OCI-LY7 (cell line): ENCODE measurements around the gene TAB2. TPM values are rescaled to one million over a fixed set of nuclear protein-coding genes. Genes with fewer than 3 reads are reported as not detected.

Experiments used
- BruUV-seq: library from RNA; stranded (reverse); fragments of 400-500 nt; replicated peaks from 2 replicates; lab custom pipeline; 2021; lab: Mats Ljungman, UMichigan
- CTCF ChIA-PET: fragments of 300-600 bp; sonication (Branson Sonifier 250); formaldehyde crosslinking; loops from one replicate; lab custom pipeline; 2022; ENCODE audit warnings: antibody characterized with exemption; ENCODE audit not compliant: unreplicated experiment; lab: Charles Lee
- POLR2A ChIA-PET: fragments of 300-600 bp; sonication (Branson Sonifier 250); formaldehyde crosslinking; loops from one replicate; lab custom pipeline; 2022; ENCODE audit warnings: antibody characterized with exemption; lab: Charles Lee
- DNase-seq: peaks from one replicate; pipeline ENCODE4 v3.0.0-alpha.2; 2015; ENCODE audit warnings: low spot score
- H2AFZ ChIP-seq: fragments of 200-600 bp; sonication (generic), shearing (Covaris generic); 2 replicates; pipeline ENCODE4 v1.6.1; 2014; ENCODE audit warnings: mild to moderate bottlenecking, antibody characterized with exemption, low read length, moderate library complexity
- H3K27ac ChIP-seq: fragments of 200-600 bp; sonication (generic); 2 replicates; pipeline ENCODE4 v1.5.1; 2014; ENCODE audit warnings: mixed run types, low read depth, mild to moderate bottlenecking, moderate library complexity, low read length, inconsistent platforms; ENCODE audit not compliant: poor library complexity, severe bottlenecking
- H3K36me3 ChIP-seq: fragments of 200-600 bp; sonication (generic); 2 replicates; pipeline ENCODE4 v1.6.1; 2014; ENCODE audit warnings: mild to moderate bottlenecking, antibody characterized with exemption, low read length, moderate library complexity, mixed read lengths; ENCODE audit not compliant: insufficient read depth
- H3K4me1 ChIP-seq: fragments of 200-600 bp; sonication (generic); 2 replicates; pipeline ENCODE4 v1.5.1; 2014; ENCODE audit warnings: mild to moderate bottlenecking, low read length; ENCODE audit not compliant: insufficient read depth, poor library complexity, severe bottlenecking
- H3K4me2 ChIP-seq: fragments of 200-600 bp; sonication (generic); 2 replicates; pipeline ENCODE4 v1.6.1; 2014; ENCODE audit warnings: mild to moderate bottlenecking, low read length
- H3K4me3 ChIP-seq: fragments of 200-600 bp; sonication (generic); 2 replicates; pipeline ENCODE4 v1.5.1; 2014; ENCODE audit warnings: mild to moderate bottlenecking, low read depth, low read length; ENCODE audit not compliant: poor library complexity, severe bottlenecking
- H3K79me2 ChIP-seq: fragments of 200-600 bp; sonication (generic); 2 replicates; pipeline ENCODE4 v1.6.1; 2016; ENCODE audit warnings: low read depth, mild to moderate bottlenecking, low read length, moderate library complexity, mixed read lengths; ENCODE audit not compliant: insufficient read depth
- H3K9me2 ChIP-seq: fragments of 200-600 bp; sonication (generic); 2 replicates; pipeline ENCODE4 v1.6.1; 2016; ENCODE audit warnings: mild to moderate bottlenecking, low read length, mixed read lengths; ENCODE audit not compliant: insufficient read depth
- H3K9me3 ChIP-seq: fragments of 200-600 bp; sonication (generic); 2 replicates; pipeline ENCODE4 v1.6.1; 2014; ENCODE audit warnings: mild to moderate bottlenecking, mixed run types, low read length, mixed read lengths
- H4K20me1 ChIP-seq: fragments of 200-600 bp; sonication (generic); 2 replicates; pipeline ENCODE4 v1.6.1; 2014; ENCODE audit warnings: mild to moderate bottlenecking, antibody characterized with exemption, low read length, moderate library complexity, mixed read lengths; ENCODE audit not compliant: insufficient read depth
- EZH2phosphoT487 ChIP-seq: fragments of 200-600 bp; sonication (generic); IDR thresholded peaks from 2 replicates; pipeline ENCODE4 v1.6.1; 2018; ENCODE audit warnings: low read depth, borderline replicate concordance, mild to moderate bottlenecking, mixed run types, antibody characterized with exemption, low read length, moderate library complexity, mixed read lengths
- intact Hi-C: fragments of 100-400 bp; cut with micrococcal nuclease; formaldehyde crosslinking; loops from one replicate; pipeline ENCODE4 v1.10.0; 2022; ENCODE audit not compliant: unreplicated experiment
- total RNA-seq, 2 experiments: library from RNA; depleted of rRNA in 1 of 2; stranded (reverse); fragments of >200 nt in 1 of 2; shearing (Covaris generic) in 1 of 2; gene quantifications; 2 replicates each; pipeline ENCODE4 v1.2.3, GENCODE V29; 2014 to 2022
- TF ChIP-seq, protein P1 (sequence below): fragments of 200-600 bp; sonication (generic); conservative IDR thresholded peaks from 2 replicates; pipeline ENCODE4 v1.5.1; 2014; ENCODE audit warnings: mild to moderate bottlenecking, antibody characterized with exemption, low read length, moderate library complexity, mixed read lengths

Gene TAB2
- total RNA-seq, 2 experiments from 2014 or later: 17.3 to 35.8 TPM

DNA sequence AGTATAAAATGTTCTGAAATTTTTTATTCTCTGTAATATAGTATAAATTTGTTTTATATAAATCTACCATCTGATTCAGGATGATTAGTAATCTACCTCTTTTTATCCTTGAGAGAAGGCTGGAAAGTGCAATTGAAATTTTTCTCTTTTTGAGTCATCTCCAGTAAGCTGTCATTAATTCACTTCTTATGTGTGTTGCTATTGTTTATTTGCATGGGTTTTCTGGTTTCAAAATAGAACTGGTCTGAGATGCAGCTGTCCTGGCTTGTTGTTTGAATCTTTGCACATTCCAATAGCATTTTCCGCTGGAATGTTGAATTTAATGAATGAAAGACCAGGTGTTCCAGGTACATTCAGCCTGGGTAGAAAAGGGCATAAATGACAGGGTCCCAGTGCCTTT is 24.3 kb upstream of the TAB2 start:
- no peak for TF ChIP-seq EZH2phosphoT487
- TF ChIP-seq, protein P1, sequence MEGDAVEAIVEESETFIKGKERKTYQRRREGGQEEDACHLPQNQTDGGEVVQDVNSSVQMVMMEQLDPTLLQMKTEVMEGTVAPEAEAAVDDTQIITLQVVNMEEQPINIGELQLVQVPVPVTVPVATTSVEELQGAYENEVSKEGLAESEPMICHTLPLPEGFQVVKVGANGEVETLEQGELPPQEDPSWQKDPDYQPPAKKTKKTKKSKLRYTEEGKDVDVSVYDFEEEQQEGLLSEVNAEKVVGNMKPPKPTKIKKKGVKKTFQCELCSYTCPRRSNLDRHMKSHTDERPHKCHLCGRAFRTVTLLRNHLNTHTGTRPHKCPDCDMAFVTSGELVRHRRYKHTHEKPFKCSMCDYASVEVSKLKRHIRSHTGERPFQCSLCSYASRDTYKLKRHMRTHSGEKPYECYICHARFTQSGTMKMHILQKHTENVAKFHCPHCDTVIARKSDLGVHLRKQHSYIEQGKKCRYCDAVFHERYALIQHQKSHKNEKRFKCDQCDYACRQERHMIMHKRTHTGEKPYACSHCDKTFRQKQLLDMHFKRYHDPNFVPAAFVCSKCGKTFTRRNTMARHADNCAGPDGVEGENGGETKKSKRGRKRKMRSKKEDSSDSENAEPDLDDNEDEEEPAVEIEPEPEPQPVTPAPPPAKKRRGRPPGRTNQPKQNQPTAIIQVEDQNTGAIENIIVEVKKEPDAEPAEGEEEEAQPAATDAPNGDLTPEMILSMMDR: no peak
- H3K9me2 ChIP-seq: no peaks in the 10 kb centered on the region
- no peaks in the 10 kb centered on the region for H3K9me3 ChIP-seq
- no peaks in the 10 kb centered on the region for H3K79me2 ChIP-seq
- no peak overlapping the region for H2AFZ ChIP-seq
- H3K4me2 ChIP-seq: no peak overlapping the region
- H3K36me3 ChIP-seq: no peaks in the 10 kb centered on the region
- intact Hi-C loops: no loop called here
- no peak for DNase-seq
- no peak overlapping the region for H3K27ac ChIP-seq
- ChIA-PET POLR2A (interaction anchor here (0.9 to 1.1 kb wide), 3 partner anchors 23 to 147 kb away, joined by 3 to 4 read pairs (median 3); no protein-coding TSS in a partner anchor), CTCF (no interaction called here)
- no peaks in the 10 kb centered on the region for H3K4me1 ChIP-seq
- BruUV-seq: no TSS peak
- no peak overlapping the region for H3K4me3 ChIP-seq
- H4K20me1 ChIP-seq: no peaks in the 10 kb centered on the region

DNA sequence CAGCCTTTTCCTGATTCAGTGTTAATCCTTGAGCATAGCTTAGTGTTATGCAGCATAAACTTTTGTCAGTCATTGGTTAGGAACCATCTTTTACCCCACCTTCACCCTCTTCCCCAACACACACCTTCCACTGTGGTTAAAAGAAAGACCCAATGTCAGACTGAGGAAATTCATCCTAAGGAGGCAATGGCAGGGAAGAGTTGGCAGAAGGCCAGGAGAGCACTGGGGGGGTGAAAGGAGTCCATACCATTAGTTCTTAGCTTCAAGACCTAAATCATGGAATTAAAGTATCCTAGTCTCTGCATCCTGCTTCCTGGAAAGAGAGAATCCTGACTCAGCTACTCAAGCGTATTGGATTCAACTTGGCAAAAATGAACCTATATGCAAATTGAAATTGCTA is 16.9 kb upstream of the TAB2 start:
- BruUV-seq: no TSS peak
- CTCF ChIA-PET: interaction anchor here (0.7 kb wide), 1 partner anchor 209 kb away, joined by 3 read pairs; no protein-coding TSS in a partner anchor

DNA sequence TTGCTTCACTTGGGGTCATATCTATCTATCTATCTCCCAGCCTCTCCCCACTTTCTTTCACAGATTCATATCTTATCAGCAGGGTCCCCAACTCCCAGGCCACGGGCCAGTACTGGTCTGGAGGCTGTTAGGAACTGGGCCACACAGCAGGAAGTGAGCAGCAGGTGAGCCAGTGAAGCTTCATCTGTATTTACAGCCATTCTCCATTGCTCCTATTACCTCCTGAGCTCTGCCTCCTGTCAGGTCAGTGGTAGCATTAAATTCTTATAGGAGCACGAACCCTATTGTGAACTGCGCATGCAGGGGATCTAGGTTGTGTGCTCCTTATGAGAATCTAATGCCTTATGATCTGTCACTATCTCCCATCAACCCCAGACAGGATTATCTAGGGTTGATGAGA is 14.8 kb upstream of the TAB2 start:
- no peaks in the 10 kb centered on the region for H3K4me1 ChIP-seq
- no TSS peak for BruUV-seq
- ChIA-PET POLR2A (interaction anchor here (0.6 to 0.7 kb wide), 2 partner anchors 8 to 20 kb away, joined by 3 read pairs; no protein-coding TSS in a partner anchor), CTCF (no interaction called here)
- H3K9me3 ChIP-seq: no peaks in the 10 kb centered on the region
- H3K4me2 ChIP-seq: no peak overlapping the region
- H2AFZ ChIP-seq: no peak overlapping the region
- TF ChIP-seq EZH2phosphoT487: no peak
- TF ChIP-seq, protein P1: no peak
- intact Hi-C loops: no loop called here
- no peaks in the 10 kb centered on the region for H3K36me3 ChIP-seq
- no peak overlapping the region for H3K27ac ChIP-seq
- no peak for DNase-seq
- no peaks in the 10 kb centered on the region for H4K20me1 ChIP-seq
- H3K9me2 ChIP-seq: no peaks in the 10 kb centered on the region
- no peaks in the 10 kb centered on the region for H3K79me2 ChIP-seq
- no peak overlapping the region for H3K4me3 ChIP-seq

More for the DNA sequence above, 16.9 kb upstream of the TAB2 start:
- no peak for DNase-seq
- H3K27ac ChIP-seq: no peak overlapping the region
- no peak overlapping the region for H3K4me3 ChIP-seq
- POLR2A ChIA-PET: interaction anchor here (0.6 to 1.1 kb wide), 7 partner anchors 10 to 280 kb away, joined by 3 to 4 read pairs (median 3); no protein-coding TSS in a partner anchor
- H3K36me3 ChIP-seq: no peaks in the 10 kb centered on the region
- no peaks in the 10 kb centered on the region for H3K79me2 ChIP-seq
- H3K4me1 ChIP-seq: no peaks in the 10 kb centered on the region
- no peaks in the 10 kb centered on the region for H4K20me1 ChIP-seq
- no peak for TF ChIP-seq EZH2phosphoT487
- TF ChIP-seq, protein P1: no peak
- no peak overlapping the region for H3K4me2 ChIP-seq
- no peaks in the 10 kb centered on the region for H3K9me3 ChIP-seq
- intact Hi-C loops: no loop called here
- H2AFZ ChIP-seq: no peak overlapping the region
- H3K9me2 ChIP-seq: no peaks in the 10 kb centered on the region
